Retinal pigment epithelial cell (primary cell): ENCODE results near the gene PLCL1.

ENCODE experiments used
- DNase-seq: peaks from one replicate; pipeline ENCODE4 v3.0.0-alpha.2; 2010; ENCODE audit warnings: low read depth
- H3K4me3 ChIP-seq: 2 replicates; pipeline ENCODE4 v1.5.1; 2011; ENCODE audit warnings: mild to moderate bottlenecking, low read length, control low read depth, moderate library complexity
- CTCF ChIP-seq: conservative IDR thresholded peaks from 2 replicates; pipeline ENCODE4 v1.5.1; 2011; ENCODE audit warnings: low read depth, low read length, control low read depth, inconsistent platforms

PLCL1 gene

DNA sequence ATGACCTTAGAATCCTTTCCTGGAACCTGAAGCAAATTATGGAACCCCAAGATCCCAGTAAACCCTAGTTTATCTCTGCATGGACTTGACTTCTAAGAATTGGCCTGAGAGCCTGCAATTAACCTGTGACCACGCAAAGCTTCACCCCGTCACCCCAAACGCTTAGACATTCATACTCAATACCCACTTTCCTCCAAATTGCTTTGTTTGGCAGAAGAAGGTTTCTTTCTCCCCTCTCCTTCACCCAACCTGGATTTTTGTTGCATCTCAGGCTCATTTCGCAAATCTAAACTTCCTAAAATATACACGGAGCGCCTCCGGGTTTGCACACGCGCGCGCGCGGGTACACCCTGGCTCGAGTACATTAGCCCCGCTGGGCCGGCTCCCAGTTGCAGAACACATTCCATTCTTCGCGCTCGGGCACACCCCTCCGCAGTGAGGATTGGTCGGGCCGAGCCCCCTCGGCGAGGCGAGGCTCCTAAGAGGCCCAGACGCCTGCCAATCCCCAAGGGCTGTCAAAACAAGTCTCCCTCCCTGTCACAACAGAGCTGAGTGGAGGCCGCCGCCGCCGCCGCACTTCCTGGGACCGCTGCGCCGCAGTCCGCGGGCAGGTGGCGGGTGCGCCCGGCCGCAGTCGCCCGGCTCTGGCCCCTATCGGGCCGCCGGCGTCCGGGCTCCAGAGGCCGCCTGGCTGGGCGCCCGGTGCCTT is at the start of gene PLCL1:
PLCL1 (plus strand) TSS at position 545 of the 709 bp plus-strand sequence.
- peak; percentile 75 for DNase-seq
- no peak for TF ChIP-seq CTCF
- peak within 1 kb of the TSS; percentile 63 for H3K4me3 ChIP-seq

- no peak for DNase-seq
- no peak for TF ChIP-seq CTCF
These were observed 45.4 kb upstream of the PLCL1 start for GRCh38 chr2:197759013-197759412.

GRCh38 chr2:197759625-197760292 is 44.6 kb upstream of the PLCL1 start:
- no peak overlapping the region for H3K4me3 ChIP-seq
- DNase-seq = no peak
- TF ChIP-seq CTCF = no peak

More at GRCh38 chr2:197759013-197759412, 45.4 kb upstream of the PLCL1 start:
- H3K4me3 ChIP-seq = no peak overlapping the region

- TF ChIP-seq CTCF = no peak
- no peak for DNase-seq
- H3K4me3 ChIP-seq = no peak overlapping the region
These were observed 44.1 kb upstream of the PLCL1 start for GRCh38 chr2:197760293-197760657.

- no peak for DNase-seq
- TF ChIP-seq CTCF = peak; percentile 51
- no peak overlapping the region for H3K4me3 ChIP-seq
These were observed 26.5 kb upstream of the PLCL1 start for GRCh38 chr2:197777823-197778407.

- no peak for TF ChIP-seq CTCF
- no peak for DNase-seq
- no peak overlapping the region for H3K4me3 ChIP-seq
These were observed 25.1 kb upstream of the PLCL1 start for GRCh38 chr2:197779261-197779660.
